ENCODE data around the gene ZDHHC16. TPM values are rescaled to one million over a fixed set of nuclear protein-coding genes. Genes with fewer than 3 reads are reported as not detected.

The ZDHHC16 gene
- total and polyA plus RNA-seq, 4 donors, result 18.0 to 27.2 (median 22.9) TPM

DNA sequence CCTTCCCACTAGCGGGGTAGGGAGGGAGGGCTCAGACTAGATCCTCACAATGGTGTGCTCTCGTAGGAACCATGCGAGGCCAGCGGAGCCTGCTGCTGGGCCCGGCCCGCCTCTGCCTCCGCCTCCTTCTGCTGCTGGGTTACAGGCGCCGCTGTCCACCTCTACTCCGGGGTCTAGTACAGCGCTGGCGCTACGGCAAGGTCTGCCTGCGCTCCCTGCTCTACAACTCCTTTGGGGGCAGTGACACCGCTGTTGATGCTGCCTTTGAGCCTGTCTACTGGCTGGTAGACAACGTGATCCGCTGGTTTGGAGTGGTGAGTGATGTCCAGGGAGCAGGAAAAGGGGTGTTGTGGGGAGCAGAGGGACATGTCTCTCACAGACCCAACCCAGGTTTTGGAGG is 5.6 kb downstream of the ZDHHC16 start:
- no peak overlapping the region for H3K27ac ChIP-seq (ENCODE audit: low read depth in 1 of 2, low read length in 2 of 2)
- 96% methylated on average over 17 of the region's 17 CpGs for WGBS
- no peaks in the 10 kb centered on the region for H3K27me3 ChIP-seq (ENCODE audit: control insufficient read depth in 4 of 4, insufficient read depth in 4 of 4, low read length in 3 of 4)
- peaks cover 8 to 26% (median 17%) of the 10 kb centered on the region in 4 donors for H3K4me1 ChIP-seq (ENCODE audit: control insufficient read depth in 4 of 4, insufficient read depth in 4 of 4, low read length in 3 of 4)
- TF ChIP-seq EGR1 (IDR thresholded peaks at IDR 0.05; ENCODE audit: low read depth in 2 of 2) (no peak), RXRA (IDR thresholded peaks at IDR 0.05) (no peak), HNF4G (IDR thresholded peaks at IDR 0.05) (no peak)
- DNase-seq (ENCODE audit: low spot score), result no peak
- H3K4me3 ChIP-seq (ENCODE audit: low read depth in 1 of 3, low read length in 3 of 3), result no peak overlapping the region
- H3K9me3 ChIP-seq (ENCODE audit: control insufficient read depth in 4 of 4, low read length in 3 of 4), result no peaks in the 10 kb centered on the region
- no peak overlapping the region for H3K9ac ChIP-seq (ENCODE audit: low read depth in 1 of 2, low read length in 2 of 2)
- H3K36me3 ChIP-seq (ENCODE audit: control insufficient read depth in 4 of 4, insufficient read depth in 3 of 4, low read depth in 1 of 4, low read length in 3 of 4), result peaks cover 2 to 26% (median 15%) of the 10 kb centered on the region in 4 donors

DNA sequence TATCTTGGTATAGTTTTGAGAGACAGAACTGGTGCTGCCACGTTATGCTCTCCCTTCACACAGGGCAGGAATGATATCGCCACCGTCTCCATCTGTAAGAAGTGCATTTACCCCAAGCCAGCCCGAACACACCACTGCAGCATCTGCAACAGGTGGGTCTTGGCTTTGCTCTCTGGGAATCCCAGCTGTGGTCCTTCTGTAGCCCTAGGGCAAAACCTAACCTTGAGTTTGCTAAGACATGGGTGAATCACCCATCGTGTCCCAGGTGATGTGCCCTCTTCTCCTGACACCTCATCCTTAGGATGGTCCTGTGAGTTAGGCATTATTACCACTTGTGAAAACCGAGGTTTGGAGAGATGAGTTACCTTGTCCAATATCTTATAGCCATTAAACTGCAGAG is 6.4 kb downstream of the ZDHHC16 start:
- Histone ChIP-seq H3K9ac (ENCODE audit: low read depth in 1 of 2, low read length in 2 of 2) (no peak overlapping the region), H3K36me3 (ENCODE audit: control insufficient read depth in 4 of 4, insufficient read depth in 3 of 4, low read depth in 1 of 4, low read length in 3 of 4) (peaks cover 2 to 33% (median 19%) of the 10 kb centered on the region in 4 donors), H3K27me3 (ENCODE audit: control insufficient read depth in 4 of 4, insufficient read depth in 4 of 4, low read length in 3 of 4) (no peaks in the 10 kb centered on the region), H3K27ac (ENCODE audit: low read depth in 1 of 2, low read length in 2 of 2) (no peak overlapping the region), H3K4me1 (ENCODE audit: control insufficient read depth in 4 of 4, insufficient read depth in 4 of 4, low read length in 3 of 4) (peaks cover 3 to 18% (median 11%) of the 10 kb centered on the region in 4 donors), H3K9me3 (ENCODE audit: control insufficient read depth in 4 of 4, low read length in 3 of 4) (no peaks in the 10 kb centered on the region), H3K4me3 (ENCODE audit: low read depth in 1 of 3, low read length in 3 of 3) (no peak overlapping the region)
- 96% methylated on average over 6 of the region's 6 CpGs for WGBS
- no peak for DNase-seq (ENCODE audit: low spot score)
- TF ChIP-seq NR2F2 (IDR thresholded peaks at IDR 0.05), result no peak
- TF ChIP-seq HNF4G (IDR thresholded peaks at IDR 0.05), result no peak
- TF ChIP-seq HNF4A (conservative IDR thresholded peaks at IDR 0.05), result no peak
- TF ChIP-seq, protein P1, sequence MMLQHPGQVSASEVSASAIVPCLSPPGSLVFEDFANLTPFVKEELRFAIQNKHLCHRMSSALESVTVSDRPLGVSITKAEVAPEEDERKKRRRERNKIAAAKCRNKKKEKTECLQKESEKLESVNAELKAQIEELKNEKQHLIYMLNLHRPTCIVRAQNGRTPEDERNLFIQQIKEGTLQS (IDR thresholded peaks at IDR 0.05), result no peak
- TF ChIP-seq, protein P2, sequence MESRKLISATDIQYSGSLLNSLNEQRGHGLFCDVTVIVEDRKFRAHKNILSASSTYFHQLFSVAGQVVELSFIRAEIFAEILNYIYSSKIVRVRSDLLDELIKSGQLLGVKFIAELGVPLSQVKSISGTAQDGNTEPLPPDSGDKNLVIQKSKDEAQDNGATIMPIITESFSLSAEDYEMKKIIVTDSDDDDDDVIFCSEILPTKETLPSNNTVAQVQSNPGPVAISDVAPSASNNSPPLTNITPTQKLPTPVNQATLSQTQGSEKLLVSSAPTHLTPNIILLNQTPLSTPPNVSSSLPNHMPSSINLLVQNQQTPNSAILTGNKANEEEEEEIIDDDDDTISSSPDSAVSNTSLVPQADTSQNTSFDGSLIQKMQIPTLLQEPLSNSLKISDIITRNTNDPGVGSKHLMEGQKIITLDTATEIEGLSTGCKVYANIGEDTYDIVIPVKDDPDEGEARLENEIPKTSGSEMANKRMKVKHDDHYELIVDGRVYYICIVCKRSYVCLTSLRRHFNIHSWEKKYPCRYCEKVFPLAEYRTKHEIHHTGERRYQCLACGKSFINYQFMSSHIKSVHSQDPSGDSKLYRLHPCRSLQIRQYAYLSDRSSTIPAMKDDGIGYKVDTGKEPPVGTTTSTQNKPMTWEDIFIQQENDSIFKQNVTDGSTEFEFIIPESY (IDR thresholded peaks at IDR 0.05), result no peak
- TF ChIP-seq TAF1 (conservative IDR thresholded peaks at IDR 0.05), result no peak
- no peak for TF ChIP-seq SP1 (IDR thresholded peaks at IDR 0.05)
- no peak for TF ChIP-seq RAD21 (IDR thresholded peaks at IDR 0.05)
- TF ChIP-seq, protein P3, sequence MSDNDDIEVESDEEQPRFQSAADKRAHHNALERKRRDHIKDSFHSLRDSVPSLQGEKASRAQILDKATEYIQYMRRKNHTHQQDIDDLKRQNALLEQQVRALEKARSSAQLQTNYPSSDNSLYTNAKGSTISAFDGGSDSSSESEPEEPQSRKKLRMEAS (IDR thresholded peaks at IDR 0.05), result no peak
- no peak for TF ChIP-seq FOXA1 (IDR thresholded peaks at IDR 0.05)
- TF ChIP-seq YY1 (IDR thresholded peaks at IDR 0.05), result no peak
- TF ChIP-seq EGR1 (IDR thresholded peaks at IDR 0.05; ENCODE audit: low read depth in 2 of 2), result no peak

DNA sequence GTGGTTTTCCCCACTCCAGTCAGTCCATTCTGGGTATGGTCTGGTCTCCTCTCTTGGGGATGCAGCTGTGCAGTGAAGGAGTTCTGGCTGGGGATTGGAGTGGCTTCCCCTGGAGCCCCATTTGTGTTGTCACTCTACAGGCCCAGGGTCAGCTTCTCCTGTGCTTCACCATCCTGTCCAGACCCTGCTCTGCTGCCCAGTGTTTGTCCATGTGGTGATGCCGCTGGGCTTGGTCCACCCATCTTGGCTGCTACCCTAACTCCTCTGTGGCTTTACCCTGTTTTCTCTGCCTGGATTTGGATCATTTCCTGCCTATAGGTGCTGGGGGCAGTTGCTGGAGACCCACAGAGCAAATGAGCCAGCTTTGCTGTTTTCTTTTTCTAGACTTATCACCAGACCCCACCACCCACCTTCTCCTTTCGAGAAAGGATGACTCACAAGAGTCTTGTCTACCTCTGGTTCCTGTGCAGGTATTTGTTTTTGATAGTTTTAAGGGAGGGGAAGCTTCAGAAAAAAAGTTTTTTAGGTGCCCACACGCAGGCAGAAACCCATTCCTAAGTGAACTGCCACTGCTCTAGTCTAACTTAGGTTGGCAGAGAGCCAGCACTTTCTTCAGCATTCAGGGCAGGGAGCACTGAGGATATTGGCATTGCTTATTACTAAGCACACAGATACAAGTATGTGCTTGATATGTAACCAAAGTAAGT is 8.5 kb downstream of the ZDHHC16 start:
- no peak for DNase-seq (ENCODE audit: low spot score)
- Histone ChIP-seq H3K27me3 (ENCODE audit: control insufficient read depth in 4 of 4, insufficient read depth in 4 of 4, low read length in 3 of 4) (no peaks in the 10 kb centered on the region), H3K9me3 (ENCODE audit: control insufficient read depth in 4 of 4, low read length in 3 of 4) (no peaks in the 10 kb centered on the region), H3K4me1 (ENCODE audit: control insufficient read depth in 4 of 4, insufficient read depth in 4 of 4, low read length in 3 of 4) (peaks cover 0 to 6% (median 4%) of the 10 kb centered on the region in 4 donors), H3K9ac (ENCODE audit: low read depth in 1 of 2, low read length in 2 of 2) (no peak overlapping the region), H3K36me3 (ENCODE audit: control insufficient read depth in 4 of 4, insufficient read depth in 3 of 4, low read depth in 1 of 4, low read length in 3 of 4) (peaks cover 4 to 53% (median 35%) of the 10 kb centered on the region in 4 donors), H3K4me3 (ENCODE audit: low read depth in 1 of 3, low read length in 3 of 3) (no peak overlapping the region), H3K27ac (ENCODE audit: low read depth in 1 of 2, low read length in 2 of 2) (no peak overlapping the region)
- 69% methylated on average over 3 of the region's 3 CpGs for WGBS
- TF ChIP-seq RAD21 (IDR thresholded peaks at IDR 0.05), result peak in 1 of 2 donors; percentile 5
- TF ChIP-seq HNF4G (IDR thresholded peaks at IDR 0.05), result no peak
- no peak for TF ChIP-seq TAF1 (conservative IDR thresholded peaks at IDR 0.05)
- peak in 1 of 2 donors; percentile 23 for TF ChIP-seq HNF4A (conservative IDR thresholded peaks at IDR 0.05)
- TF ChIP-seq, protein P4, sequence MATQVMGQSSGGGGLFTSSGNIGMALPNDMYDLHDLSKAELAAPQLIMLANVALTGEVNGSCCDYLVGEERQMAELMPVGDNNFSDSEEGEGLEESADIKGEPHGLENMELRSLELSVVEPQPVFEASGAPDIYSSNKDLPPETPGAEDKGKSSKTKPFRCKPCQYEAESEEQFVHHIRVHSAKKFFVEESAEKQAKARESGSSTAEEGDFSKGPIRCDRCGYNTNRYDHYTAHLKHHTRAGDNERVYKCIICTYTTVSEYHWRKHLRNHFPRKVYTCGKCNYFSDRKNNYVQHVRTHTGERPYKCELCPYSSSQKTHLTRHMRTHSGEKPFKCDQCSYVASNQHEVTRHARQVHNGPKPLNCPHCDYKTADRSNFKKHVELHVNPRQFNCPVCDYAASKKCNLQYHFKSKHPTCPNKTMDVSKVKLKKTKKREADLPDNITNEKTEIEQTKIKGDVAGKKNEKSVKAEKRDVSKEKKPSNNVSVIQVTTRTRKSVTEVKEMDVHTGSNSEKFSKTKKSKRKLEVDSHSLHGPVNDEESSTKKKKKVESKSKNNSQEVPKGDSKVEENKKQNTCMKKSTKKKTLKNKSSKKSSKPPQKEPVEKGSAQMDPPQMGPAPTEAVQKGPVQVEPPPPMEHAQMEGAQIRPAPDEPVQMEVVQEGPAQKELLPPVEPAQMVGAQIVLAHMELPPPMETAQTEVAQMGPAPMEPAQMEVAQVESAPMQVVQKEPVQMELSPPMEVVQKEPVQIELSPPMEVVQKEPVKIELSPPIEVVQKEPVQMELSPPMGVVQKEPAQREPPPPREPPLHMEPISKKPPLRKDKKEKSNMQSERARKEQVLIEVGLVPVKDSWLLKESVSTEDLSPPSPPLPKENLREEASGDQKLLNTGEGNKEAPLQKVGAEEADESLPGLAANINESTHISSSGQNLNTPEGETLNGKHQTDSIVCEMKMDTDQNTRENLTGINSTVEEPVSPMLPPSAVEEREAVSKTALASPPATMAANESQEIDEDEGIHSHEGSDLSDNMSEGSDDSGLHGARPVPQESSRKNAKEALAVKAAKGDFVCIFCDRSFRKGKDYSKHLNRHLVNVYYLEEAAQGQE (IDR thresholded peaks at IDR 0.05), result no peak
- TF ChIP-seq GABPA (IDR thresholded peaks at IDR 0.05 in 1 of 2, conservative IDR thresholded peaks at IDR 0.05 in 1 of 2), result no peak
- TF ChIP-seq, protein P5, sequence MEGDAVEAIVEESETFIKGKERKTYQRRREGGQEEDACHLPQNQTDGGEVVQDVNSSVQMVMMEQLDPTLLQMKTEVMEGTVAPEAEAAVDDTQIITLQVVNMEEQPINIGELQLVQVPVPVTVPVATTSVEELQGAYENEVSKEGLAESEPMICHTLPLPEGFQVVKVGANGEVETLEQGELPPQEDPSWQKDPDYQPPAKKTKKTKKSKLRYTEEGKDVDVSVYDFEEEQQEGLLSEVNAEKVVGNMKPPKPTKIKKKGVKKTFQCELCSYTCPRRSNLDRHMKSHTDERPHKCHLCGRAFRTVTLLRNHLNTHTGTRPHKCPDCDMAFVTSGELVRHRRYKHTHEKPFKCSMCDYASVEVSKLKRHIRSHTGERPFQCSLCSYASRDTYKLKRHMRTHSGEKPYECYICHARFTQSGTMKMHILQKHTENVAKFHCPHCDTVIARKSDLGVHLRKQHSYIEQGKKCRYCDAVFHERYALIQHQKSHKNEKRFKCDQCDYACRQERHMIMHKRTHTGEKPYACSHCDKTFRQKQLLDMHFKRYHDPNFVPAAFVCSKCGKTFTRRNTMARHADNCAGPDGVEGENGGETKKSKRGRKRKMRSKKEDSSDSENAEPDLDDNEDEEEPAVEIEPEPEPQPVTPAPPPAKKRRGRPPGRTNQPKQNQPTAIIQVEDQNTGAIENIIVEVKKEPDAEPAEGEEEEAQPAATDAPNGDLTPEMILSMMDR (IDR thresholded peaks at IDR 0.05; ENCODE audit: low read depth, low read length, missing input control), result no peak
- TF ChIP-seq JUND (IDR thresholded peaks at IDR 0.05), result no peak
- no peak for TF ChIP-seq SP1 (IDR thresholded peaks at IDR 0.05)

Measured in liver (tissue), 9 donors.